BJ (cell line): ENCODE measurements around the gene PDGFRA. TPM values are rescaled to one million over a fixed set of nuclear protein-coding genes. Genes with fewer than 3 reads are reported as not detected.

ENCODE experiments used
- CTCF ChIA-PET: fragments of 350-600 bp; formaldehyde crosslinking; extraction: SDS; loops from one replicate; lab custom pipeline; 2021; ENCODE audit warnings: antibody characterized with exemption, inconsistent platforms; lab: Yijun Ruan, JAX
- POLR2A ChIA-PET: fragments of 300-600 bp; sonication (Branson Sonifier 250); formaldehyde crosslinking; extraction: SDS; loops from one replicate; lab custom pipeline; 2021; ENCODE audit warnings: antibody characterized with exemption; lab: Charles Lee
- DNase-seq: peaks from one replicate; pipeline ENCODE4 v3.0.0-alpha.2; 2011; ENCODE audit warnings: low read depth
- H3K27me3 ChIP-seq: 2 replicates; pipeline ENCODE4 v1.6.0; 2011; ENCODE audit warnings: low read length; ENCODE audit not compliant: control insufficient read depth, insufficient read depth
- H3K36me3 ChIP-seq: 2 replicates; pipeline ENCODE4 v1.5.1; 2011; ENCODE audit warnings: low read length; ENCODE audit not compliant: control insufficient read depth, insufficient read depth
- H3K4me3 ChIP-seq: 2 replicates; pipeline ENCODE4 v1.5.1; 2011; ENCODE audit warnings: low read depth, mild to moderate bottlenecking, control low read depth, low read length
- CTCF ChIP-seq: IDR thresholded peaks from 2 replicates; pipeline ENCODE4 v1.5.1; 2011; ENCODE audit warnings: low read depth, mild to moderate bottlenecking, control low read depth, inconsistent platforms, low read length, moderate library complexity; ENCODE audit not compliant: insufficient read depth
- polyA plus RNA-seq: library from polyadenylated mRNA; depleted of rRNA; stranded (reverse); fragments of >200 nt; gene quantifications from 2 replicates; pipeline ENCODE4 v1.2.3, GENCODE V29; 2011

PDGFRA gene
- polyA plus RNA-seq, 1 experiment: 90.5 TPM

- CTCF ChIA-PET: interaction anchor here (0.6 kb wide), 1 partner anchor 15 kb away, joined by 3 read pairs; no protein-coding TSS in a partner anchor
- H3K4me3 ChIP-seq: no peak overlapping the region
- POLR2A ChIA-PET: no interaction called here
These were observed 19.5 kb upstream of the PDGFRA start for GRCh38 chr4:54209617-54210016.

GRCh38 chr4:54213001-54213400, 16.1 kb upstream of the PDGFRA start:
- Histone ChIP-seq H3K27me3 (no peaks in the 10 kb centered on the region; the same call in 1 of the 2 replicates), H3K36me3 (no peaks in the 10 kb centered on the region), H3K4me3 (no peak overlapping the region)
- no peak for DNase-seq
- POLR2A ChIA-PET: interaction anchor here (0.6 kb wide), 1 partner anchor 10 kb away, joined by 3 read pairs; no protein-coding TSS in a partner anchor
- TF ChIP-seq CTCF: no peak
- CTCF ChIA-PET: interaction anchor here (1.0 to 1.9 kb wide), 4 partner anchors 21 to 506 kb away, joined by 3 to 9 read pairs (median 6); no protein-coding TSS in a partner anchor

More at GRCh38 chr4:54209617-54210016, 19.5 kb upstream of the PDGFRA start:
- no peaks in the 10 kb centered on the region; the same call in 1 of the 2 replicates for H3K27me3 ChIP-seq
- H3K36me3 ChIP-seq: no peaks in the 10 kb centered on the region
- no peak for TF ChIP-seq CTCF
- DNase-seq: no peak

- POLR2A ChIA-PET: no interaction called here
- H3K36me3 ChIP-seq: no peaks in the 10 kb centered on the region
- CTCF ChIA-PET: interaction anchor here (1.0 to 1.9 kb wide), 3 partner anchors 20 to 285 kb away, joined by 4 to 9 read pairs (median 8); no protein-coding TSS in a partner anchor
- no peak overlapping the region for H3K4me3 ChIP-seq
- no peak for DNase-seq
- no peaks in the 10 kb centered on the region; the same call in 1 of the 2 replicates for H3K27me3 ChIP-seq
- TF ChIP-seq CTCF: no peak
These were observed 15.3 kb upstream of the PDGFRA start for GRCh38 chr4:54213761-54214160.

- H3K4me3 ChIP-seq: no peak overlapping the region
- no peaks in the 10 kb centered on the region; the same call in 1 of the 2 replicates for H3K27me3 ChIP-seq
- no peak for TF ChIP-seq CTCF
- no peaks in the 10 kb centered on the region for H3K36me3 ChIP-seq
- ChIA-PET POLR2A (no interaction called here), CTCF (interaction anchor here (0.6 to 1.9 kb wide), 3 partner anchors 17 to 301 kb away, joined by 3 to 7 read pairs (median 3); no protein-coding TSS in a partner anchor)
- no peak for DNase-seq
These were observed 13.6 kb upstream of the PDGFRA start for GRCh38 chr4:54215379-54216077.
